ENCODE data around the gene CCL23. TPM values are rescaled to one million over a fixed set of nuclear protein-coding genes. Genes with fewer than 3 reads are reported as not detected.

Gene CCL23
- total RNA-seq, 4 donors from 2014 or later: 1.3 to 9.6 (median 2.5) TPM

- TF ChIP-seq POLR2AphosphoS5 (IDR thresholded peaks at IDR 0.05) (no peak), EP300 (IDR thresholded peaks at IDR 0.05) (no peak), CTCF (IDR thresholded peaks at IDR 0.05) (no peak), POLR2A (IDR thresholded peaks at IDR 0.05; ENCODE audit: low read depth) (no peak)
- Histone ChIP-seq H3K27ac (replicated peaks in 1 of 4) (no peak overlapping the region), H3K4me1 (no peaks in the 10 kb centered on the region), H3K4me3 (no peak overlapping the region), H3K27me3 (peaks cover 0 to 9% (median 0%) of the 10 kb centered on the region in 4 donors), H3K9me3 (peaks cover 0 to 32% (median 27%) of the 10 kb centered on the region in 4 donors), H3K36me3 (no peaks in the 10 kb centered on the region)
- intact Hi-C loops (cut with DNase I): no loop called here
- WGBS: 79% methylated on average over 2 of the region's 2 CpGs
- DNase-seq (ENCODE audit: extremely low spot score): no peak
Measured at GRCh38 chr17:36048066-36048465, 30.3 kb upstream of the CCL23 start.

- Histone ChIP-seq H3K36me3 (no peaks in the 10 kb centered on the region), H3K27me3 (peaks cover 0 to 9% (median 0%) of the 10 kb centered on the region in 4 donors), H3K4me1 (no peaks in the 10 kb centered on the region), H3K4me3 (no peak overlapping the region), H3K9me3 (no peaks in the 10 kb centered on the region), H3K27ac (replicated peaks in 1 of 4) (no peak overlapping the region)
- DNase-seq (ENCODE audit: extremely low spot score): no peak
- TF ChIP-seq CTCF (IDR thresholded peaks at IDR 0.05) (no peak), POLR2AphosphoS5 (IDR thresholded peaks at IDR 0.05) (no peak)
- intact Hi-C loops (cut with DNase I): no loop called here
- 78% methylated on average over 4 of the region's 4 CpGs for WGBS
Measured at GRCh38 chr17:36036235-36036634, 18.5 kb upstream of the CCL23 start.

GRCh38 chr17:36034127-36034526, 16.4 kb upstream of the CCL23 start:
- DNase-seq (ENCODE audit: extremely low spot score): no peak
- Histone ChIP-seq H3K4me1 (no peaks in the 10 kb centered on the region), H3K27me3 (peaks cover 0 to 9% (median 0%) of the 10 kb centered on the region in 4 donors), H3K27ac (replicated peaks in 1 of 4) (no peak overlapping the region), H3K4me3 (no peak overlapping the region), H3K36me3 (no peaks in the 10 kb centered on the region), H3K9me3 (no peaks in the 10 kb centered on the region)
- intact Hi-C loops (cut with DNase I): no loop called here
- TF ChIP-seq EP300 (IDR thresholded peaks at IDR 0.05) (no peak), POLR2AphosphoS5 (IDR thresholded peaks at IDR 0.05) (no peak), POLR2A (IDR thresholded peaks at IDR 0.05; ENCODE audit: low read depth) (no peak), CTCF (IDR thresholded peaks at IDR 0.05) (no peak)
- WGBS: 46% methylated on average over 3 of the region's 3 CpGs

- no peaks in the 10 kb centered on the region for H3K9me3 ChIP-seq
- intact Hi-C loops (cut with DNase I): no loop called here
- no peak overlapping the region for H3K27ac ChIP-seq (replicated peaks in 1 of 4)
- no peak for TF ChIP-seq POLR2AphosphoS5 (IDR thresholded peaks at IDR 0.05)
- TF ChIP-seq EP300 (IDR thresholded peaks at IDR 0.05): no peak
- TF ChIP-seq CTCF (IDR thresholded peaks at IDR 0.05): no peak
- TF ChIP-seq POLR2A (IDR thresholded peaks at IDR 0.05; ENCODE audit: low read depth): no peak
- 100% methylated on average over 1 of the region's 1 CpG for WGBS
- H3K4me3 ChIP-seq: no peak overlapping the region
- no peaks in the 10 kb centered on the region for H3K36me3 ChIP-seq
- peaks cover 0 to 9% (median 0%) of the 10 kb centered on the region in 4 donors for H3K27me3 ChIP-seq
- H3K4me1 ChIP-seq: no peaks in the 10 kb centered on the region
- no peak for DNase-seq (ENCODE audit: extremely low spot score)
Measured at GRCh38 chr17:36030956-36031355, 13.2 kb upstream of the CCL23 start.

- Histone ChIP-seq H3K27me3 (peaks cover 0 to 14% (median 0%) of the 10 kb centered on the region in 4 donors), H3K27ac (replicated peaks in 1 of 4) (no peak overlapping the region), H3K4me3 (no peak overlapping the region), H3K9me3 (peaks cover 0 to 9% (median 0%) of the 10 kb centered on the region in 4 donors), H3K4me1 (no peaks in the 10 kb centered on the region), H3K36me3 (no peaks in the 10 kb centered on the region)
- 49% methylated on average over 4 of the region's 4 CpGs for WGBS
- intact Hi-C loops (cut with DNase I): no loop called here
- DNase-seq (ENCODE audit: extremely low spot score): no peak
- TF ChIP-seq CTCF (IDR thresholded peaks at IDR 0.05): no peak
- TF ChIP-seq POLR2AphosphoS5 (IDR thresholded peaks at IDR 0.05): no peak
- no peak for TF ChIP-seq POLR2A (IDR thresholded peaks at IDR 0.05; ENCODE audit: low read depth)
- no peak for TF ChIP-seq EP300 (IDR thresholded peaks at IDR 0.05)
Measured at GRCh38 chr17:36027761-36028160, 10.0 kb upstream of the CCL23 start.
